Central memory CD8-positive, alpha-beta T cell (primary cell): ENCODE results near the gene SNX3.
"Not testable (repeated sequence)": the region's sequence is repeated elsewhere in the genome, so short reads cannot be mapped to it uniquely, and the experiment has no call there.

Experiments
- ATAC-seq: fragments of 150-1000 bp; cut with Tn5 transposase; replicated peaks from 2 replicates; pipeline ENCODE4 v1.10.0; 2022; ENCODE audit warnings: mild to moderate bottlenecking, moderate FRiP score, moderate number of reproducible peaks; ENCODE audit not compliant: poor library complexity, severe bottlenecking; ENCODE audit errors: extremely low read depth
- DNase-seq, 2 donors: peaks; one replicate each; pipeline ENCODE4 v3.0.0; 2021; ENCODE audit warnings: low spot score in 2 of 2
- H3K27ac Mint-ChIP-seq: one replicate; pipeline ENCODE4 v1.8.0; 2022; ENCODE audit warnings: low read depth, mild to moderate bottlenecking, moderate library complexity, mixed read lengths
- H3K27me3 Mint-ChIP-seq: one replicate; pipeline ENCODE4 v1.8.0; 2022; ENCODE audit warnings: mixed read lengths
- H3K36me3 Mint-ChIP-seq: one replicate; pipeline ENCODE4 v1.8.0; 2022; ENCODE audit warnings: mild to moderate bottlenecking, moderate library complexity, mixed read lengths; ENCODE audit not compliant: insufficient read depth
- H3K4me1 Mint-ChIP-seq: one replicate; pipeline ENCODE4 v1.8.0; 2022; ENCODE audit warnings: mixed read lengths
- H3K4me3 Mint-ChIP-seq: one replicate; pipeline ENCODE4 v1.8.0; 2022; ENCODE audit warnings: mild to moderate bottlenecking, moderate library complexity, mixed read lengths
- H3K9me3 Mint-ChIP-seq: one replicate; pipeline ENCODE4 v1.8.0; 2022; ENCODE audit warnings: mixed read lengths

SNX3 gene

DNA sequence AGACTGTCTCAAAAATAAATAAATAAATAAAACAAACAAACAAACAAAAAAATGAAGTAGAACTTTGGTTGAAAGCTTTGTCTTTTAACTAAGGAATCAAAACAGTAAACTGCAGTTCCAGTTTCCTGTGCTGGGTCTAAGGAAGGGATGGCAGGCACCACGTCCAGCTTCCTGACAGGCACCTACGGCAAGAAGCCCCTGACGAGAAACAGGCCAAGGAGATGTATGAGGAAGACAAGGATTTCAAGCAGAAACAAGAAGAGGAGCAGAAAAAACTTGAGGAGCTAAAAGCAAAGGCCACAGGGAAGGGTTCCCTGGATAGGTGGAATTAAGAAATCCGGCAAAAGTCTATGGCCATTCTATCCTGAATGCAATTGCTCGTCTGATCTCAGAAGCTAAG lies 8.8 kb downstream of the SNX3 start:
- H3K27ac Mint-ChIP-seq: no peak overlapping the region
- H3K4me3 Mint-ChIP-seq: no peak overlapping the region
- no peaks in the 10 kb centered on the region for H3K9me3 Mint-ChIP-seq
- peaks cover 20% of the 10 kb centered on the region for H3K36me3 Mint-ChIP-seq
- H3K4me1 Mint-ChIP-seq: peaks cover 68% of the 10 kb centered on the region
- H3K27me3 Mint-ChIP-seq: no peaks in the 10 kb centered on the region
- DNase-seq (no peak), ATAC-seq (no peak)

DNA sequence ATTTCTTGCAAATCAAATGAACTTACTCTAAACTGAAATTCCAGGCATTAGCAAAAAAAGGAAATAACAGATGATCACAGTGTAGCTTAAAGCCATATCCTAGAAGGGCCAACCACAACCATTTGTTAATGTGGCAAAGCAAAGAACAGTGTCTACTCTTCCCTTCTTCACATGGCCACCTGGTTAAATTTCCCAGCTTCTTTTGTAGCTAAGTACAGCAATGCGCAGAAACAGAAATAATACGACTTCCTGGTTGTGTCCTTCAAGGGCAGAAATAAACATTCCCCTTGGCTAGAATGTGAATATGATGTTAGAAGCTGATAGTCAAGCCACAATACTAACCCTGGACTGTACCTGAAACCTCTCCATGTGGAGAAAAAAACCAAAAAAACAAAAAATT lies 9.6 kb downstream of the SNX3 start:
- Mint-ChIP-seq H3K4me1 (peaks cover 65% of the 10 kb centered on the region), H3K4me3 (no peak overlapping the region), H3K27me3 (no peaks in the 10 kb centered on the region), H3K36me3 (peaks cover 15% of the 10 kb centered on the region), H3K9me3 (no peaks in the 10 kb centered on the region), H3K27ac (no peak overlapping the region)
- no peak for DNase-seq
- no peak for ATAC-seq

DNA sequence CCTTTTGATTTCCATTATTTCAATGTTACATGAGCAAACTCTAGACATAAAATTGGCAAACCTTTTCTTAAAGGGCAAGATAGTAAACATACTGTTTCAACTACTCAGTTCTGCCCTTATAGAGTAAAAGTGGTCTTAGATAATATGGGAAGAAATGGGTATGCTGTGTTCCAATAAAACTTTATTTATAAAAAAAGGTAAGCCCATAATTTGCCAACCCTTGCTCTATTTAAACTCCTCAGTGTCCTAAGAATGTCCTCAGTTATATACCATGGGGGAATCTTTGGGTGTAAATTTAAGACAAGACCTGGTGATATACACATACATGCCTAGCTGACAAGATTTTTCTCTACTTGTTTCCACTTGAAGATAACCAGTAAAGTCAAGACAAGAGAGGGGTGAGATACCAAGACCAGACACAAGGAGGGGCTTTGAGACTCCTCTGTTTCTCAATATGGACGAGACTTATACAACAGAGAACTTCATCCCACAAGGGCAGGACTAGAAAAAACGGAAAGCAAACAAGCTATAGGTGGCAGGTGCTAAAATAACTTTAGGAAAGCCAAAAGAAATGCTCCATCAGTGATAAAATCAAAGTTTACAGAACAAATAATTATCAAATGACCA lies 10.5 kb downstream of the SNX3 start:
- ATAC-seq (no peak), DNase-seq (no peak)
- Mint-ChIP-seq H3K27me3 (no peaks in the 10 kb centered on the region), H3K4me3 (no peak overlapping the region), H3K36me3 (peaks cover 17% of the 10 kb centered on the region), H3K4me1 (peaks cover 65% of the 10 kb centered on the region), H3K9me3 (no peaks in the 10 kb centered on the region), H3K27ac (no peak overlapping the region)

DNA sequence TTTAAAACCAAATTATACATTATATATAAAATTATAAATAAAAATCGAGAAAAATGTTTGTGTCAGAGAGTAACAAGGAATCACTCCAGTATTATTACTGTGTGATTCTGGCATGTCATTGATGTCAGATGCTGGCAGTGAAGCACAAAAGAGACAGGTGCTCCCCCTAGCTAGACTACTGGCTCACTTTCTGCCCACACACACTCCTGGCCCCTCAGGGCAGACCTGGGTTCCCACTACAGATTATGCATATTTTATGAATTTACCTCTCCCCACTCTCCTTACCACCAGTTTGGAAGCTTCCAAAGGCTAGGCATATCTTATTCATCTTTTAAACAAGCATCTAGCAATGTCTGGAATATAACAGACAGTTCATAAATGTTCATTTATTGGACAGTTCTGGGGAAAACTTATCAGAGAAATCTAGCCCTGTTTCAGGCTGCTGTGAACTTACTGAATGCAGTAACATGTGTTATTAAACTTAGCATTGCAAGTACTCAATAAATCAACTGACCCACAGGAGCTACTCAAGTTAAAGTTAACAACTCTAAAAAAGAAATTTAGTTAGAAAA lies 12.8 kb downstream of the SNX3 start:
- peaks cover 51% of the 10 kb centered on the region for H3K4me1 Mint-ChIP-seq
- no peak overlapping the region for H3K4me3 Mint-ChIP-seq
- no peak for DNase-seq
- no peak overlapping the region for H3K27ac Mint-ChIP-seq
- no peaks in the 10 kb centered on the region for H3K9me3 Mint-ChIP-seq
- peaks cover 15% of the 10 kb centered on the region for H3K36me3 Mint-ChIP-seq
- H3K27me3 Mint-ChIP-seq: no peaks in the 10 kb centered on the region
- ATAC-seq: no peak

DNA sequence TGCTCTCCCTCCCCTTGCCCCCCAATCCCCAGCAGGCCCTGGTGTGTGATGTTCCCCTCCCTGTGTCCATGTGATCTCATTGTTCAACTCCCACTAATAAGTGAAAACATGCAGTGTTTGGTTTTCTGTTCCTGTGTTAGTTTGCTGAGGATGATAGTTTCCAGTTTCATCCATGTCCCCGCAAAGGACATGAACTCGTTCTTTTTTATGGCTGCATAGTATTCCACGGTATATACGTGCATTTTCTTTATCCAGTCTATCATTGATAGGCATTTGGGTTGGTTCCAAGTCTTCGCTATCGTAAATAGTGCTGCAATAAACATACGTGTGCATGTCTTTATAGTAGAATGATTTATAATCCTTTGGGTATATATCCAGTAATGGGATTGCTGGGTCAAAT lies 15.7 kb downstream of the SNX3 start:
- peaks cover 39% of the 10 kb centered on the region for H3K4me1 Mint-ChIP-seq
- not testable (repeated sequence) for H3K4me3 Mint-ChIP-seq, H3K27ac Mint-ChIP-seq, H3K36me3 Mint-ChIP-seq, DNase-seq, ATAC-seq, H3K9me3 Mint-ChIP-seq, H3K27me3 Mint-ChIP-seq

DNA sequence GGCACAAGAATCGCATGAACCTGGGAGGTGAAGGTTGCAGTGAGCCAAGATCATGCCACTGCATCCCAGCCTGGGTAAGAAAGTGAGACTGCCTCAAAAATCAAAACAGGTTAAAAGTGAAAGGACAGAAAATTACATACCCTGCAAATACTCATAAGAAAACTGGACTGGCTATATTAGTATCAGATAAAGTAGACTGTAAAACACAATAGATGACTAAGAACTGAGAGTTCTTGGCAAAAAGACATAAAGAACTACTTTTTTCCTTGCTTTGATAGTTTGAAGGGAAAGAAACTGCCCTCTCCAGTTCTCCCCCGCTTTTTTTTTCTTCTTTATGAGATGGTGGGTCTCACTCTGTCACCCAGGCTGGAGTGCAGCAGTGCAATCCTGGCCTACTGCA lies 17.0 kb downstream of the SNX3 start:
- ATAC-seq (no peak), DNase-seq (no peak)
- H3K4me1 Mint-ChIP-seq: peaks cover 44% of the 10 kb centered on the region

DNA sequence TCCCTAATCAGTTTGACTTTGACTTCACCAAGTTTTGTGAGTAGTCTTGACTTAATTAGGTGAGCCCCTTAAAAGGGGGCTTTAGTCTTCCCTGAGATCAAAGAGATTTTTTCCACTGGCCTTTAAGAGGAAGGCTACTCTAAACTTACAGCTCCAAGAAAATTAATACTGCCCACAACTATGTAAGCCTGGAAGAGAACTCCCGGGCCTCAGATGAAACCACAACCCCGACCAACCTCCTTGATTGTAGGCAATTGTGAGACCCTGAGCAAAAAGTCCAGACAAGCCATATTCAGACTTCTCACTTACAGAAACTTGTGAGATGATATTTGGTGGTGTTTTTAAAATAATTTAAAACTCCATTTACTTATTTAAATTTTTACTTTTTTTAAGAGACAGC lies 18.1 kb downstream of the SNX3 start:
- ATAC-seq (no peak), DNase-seq (no peak)
- Mint-ChIP-seq H3K4me3 (no peak overlapping the region), H3K4me1 (peaks cover 35% of the 10 kb centered on the region), H3K27ac (no peak overlapping the region), H3K36me3 (peaks cover 11% of the 10 kb centered on the region), H3K9me3 (peaks cover 7% of the 10 kb centered on the region), H3K27me3 (no peaks in the 10 kb centered on the region)

More for the DNA sequence above, 17.0 kb downstream of the SNX3 start:
- Mint-ChIP-seq H3K9me3 (peaks cover 7% of the 10 kb centered on the region), H3K36me3 (peaks cover 12% of the 10 kb centered on the region), H3K4me3 (no peak overlapping the region), H3K27me3 (no peaks in the 10 kb centered on the region), H3K27ac (no peak overlapping the region)

DNA sequence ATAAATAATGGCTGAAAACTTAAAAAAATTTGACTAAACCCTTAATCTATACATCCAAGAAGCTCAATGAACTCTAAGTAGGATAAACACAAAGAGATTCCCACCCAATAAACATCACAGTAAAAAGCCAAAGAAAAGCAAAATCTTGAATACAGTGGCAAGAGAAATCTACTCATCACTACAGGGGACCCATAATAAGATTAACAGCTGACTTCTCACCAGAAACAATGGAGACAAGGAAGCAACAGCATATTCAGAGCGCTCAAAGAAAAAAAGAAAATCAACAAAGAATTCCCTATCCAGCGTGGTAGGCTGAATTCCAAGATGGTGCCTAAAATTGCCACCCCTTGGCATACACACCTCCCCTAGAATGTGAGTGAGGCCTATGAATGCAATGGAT lies 18.6 kb downstream of the SNX3 start:
- Mint-ChIP-seq H3K27me3 (no peaks in the 10 kb centered on the region), H3K4me3 (no peak overlapping the region), H3K36me3 (peaks cover 11% of the 10 kb centered on the region), H3K27ac (no peak overlapping the region), H3K9me3 (peaks cover 7% of the 10 kb centered on the region), H3K4me1 (peaks cover 32% of the 10 kb centered on the region)
- ATAC-seq (no peak), DNase-seq (no peak)

DNA sequence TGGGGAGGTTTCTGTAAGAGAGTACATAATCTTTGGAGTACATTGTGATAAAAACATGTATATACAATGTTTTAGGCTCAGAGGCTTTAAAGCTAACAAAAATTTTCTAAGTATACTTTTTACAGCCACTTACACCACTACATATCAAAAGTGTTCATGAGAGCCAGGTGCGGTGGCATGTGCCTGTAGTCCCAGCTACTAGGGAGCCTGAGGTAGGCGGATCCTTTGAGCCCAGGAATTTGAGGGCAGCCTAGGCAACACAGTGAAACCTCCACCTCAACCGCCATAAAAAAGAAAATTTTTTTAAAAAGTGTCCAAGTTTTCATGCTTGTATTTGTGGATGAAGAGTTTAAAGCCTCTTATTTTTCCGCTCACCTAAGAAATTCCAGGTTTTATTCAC lies 22.5 kb downstream of the SNX3 start:
- Mint-ChIP-seq H3K36me3 (peaks cover 12% of the 10 kb centered on the region), H3K4me3 (no peak overlapping the region), H3K27me3 (no peaks in the 10 kb centered on the region), H3K4me1 (peaks cover 37% of the 10 kb centered on the region), H3K9me3 (peaks cover 7% of the 10 kb centered on the region), H3K27ac (no peak overlapping the region)
- DNase-seq (no peak), ATAC-seq (no peak)

DNA sequence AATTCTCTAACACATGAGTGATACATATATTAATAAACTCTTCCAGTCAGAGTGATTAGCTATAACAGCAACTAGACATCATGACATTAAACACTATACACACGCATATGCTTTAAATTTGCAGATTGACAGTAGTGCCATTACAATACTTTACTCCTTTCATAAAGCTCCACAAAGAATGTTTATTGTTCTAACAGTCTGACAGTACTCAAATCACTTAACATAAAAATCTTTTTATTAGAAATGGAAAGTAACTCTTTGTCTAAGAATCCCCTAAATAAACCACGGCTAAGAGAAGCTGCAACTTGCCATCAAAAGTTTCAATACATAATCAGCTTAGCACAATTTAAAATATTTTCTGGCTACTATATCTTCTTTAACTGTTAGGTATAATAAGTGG lies 24.0 kb downstream of the SNX3 start:
- no peak overlapping the region for H3K4me3 Mint-ChIP-seq
- no peaks in the 10 kb centered on the region for H3K27me3 Mint-ChIP-seq
- peaks cover under 1% of the 10 kb centered on the region for H3K9me3 Mint-ChIP-seq
- DNase-seq: no peak
- no peak overlapping the region for H3K27ac Mint-ChIP-seq
- H3K36me3 Mint-ChIP-seq: peaks cover 10% of the 10 kb centered on the region
- ATAC-seq: no peak
- H3K4me1 Mint-ChIP-seq: peaks cover 39% of the 10 kb centered on the region

DNA sequence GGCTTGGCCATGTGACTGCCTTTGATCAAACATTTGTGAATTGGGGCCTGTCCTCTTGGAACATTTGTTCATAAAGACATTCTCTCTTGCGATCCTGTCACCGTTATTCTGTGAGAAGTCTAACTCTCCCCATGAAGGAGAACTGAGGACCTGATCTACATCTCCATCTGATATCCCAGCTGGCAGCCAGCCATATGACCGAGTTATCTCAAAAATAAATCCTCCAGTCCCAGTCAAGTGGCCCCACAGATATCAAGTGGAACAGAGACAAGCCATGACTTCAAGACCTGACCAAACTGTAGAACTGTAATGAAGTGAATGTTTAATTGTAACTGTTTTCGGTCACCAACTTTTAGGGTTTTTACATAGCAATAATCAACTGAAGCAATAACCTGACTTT lies 25.7 kb downstream of the SNX3 start:
- DNase-seq (no peak), ATAC-seq (no peak)
- Mint-ChIP-seq H3K9me3 (no peaks in the 10 kb centered on the region), H3K4me1 (peaks cover 37% of the 10 kb centered on the region), H3K27ac (no peak overlapping the region), H3K4me3 (no peak overlapping the region), H3K27me3 (no peaks in the 10 kb centered on the region), H3K36me3 (peaks cover 10% of the 10 kb centered on the region)

DNA sequence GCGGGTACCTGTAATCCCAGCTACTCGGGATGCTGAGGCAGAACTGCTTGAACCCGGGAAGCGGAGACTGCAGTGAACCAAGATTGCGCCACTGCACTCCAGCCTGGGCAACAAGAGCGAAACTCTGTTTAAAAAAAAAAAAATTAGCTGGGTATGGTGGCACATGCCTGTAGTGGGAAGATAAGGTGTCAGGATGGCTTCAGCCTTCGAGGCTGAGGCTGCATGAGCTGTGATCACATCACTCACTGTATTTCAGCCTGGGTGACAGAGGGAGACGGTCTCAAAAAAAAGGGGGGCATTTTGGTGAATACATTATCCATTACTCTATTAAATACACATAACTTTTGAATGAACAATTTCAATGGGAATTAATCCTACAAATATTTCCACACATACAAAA lies 32.4 kb downstream of the SNX3 start:
- Mint-ChIP-seq H3K27me3 (no peaks in the 10 kb centered on the region), H3K4me1 (peaks cover 26% of the 10 kb centered on the region), H3K4me3 (no peak overlapping the region), H3K9me3 (no peaks in the 10 kb centered on the region), H3K27ac (peak overlapping the region; percentile 41), H3K36me3 (peaks cover 16% of the 10 kb centered on the region)
- no peak for ATAC-seq
- DNase-seq: no peak

DNA sequence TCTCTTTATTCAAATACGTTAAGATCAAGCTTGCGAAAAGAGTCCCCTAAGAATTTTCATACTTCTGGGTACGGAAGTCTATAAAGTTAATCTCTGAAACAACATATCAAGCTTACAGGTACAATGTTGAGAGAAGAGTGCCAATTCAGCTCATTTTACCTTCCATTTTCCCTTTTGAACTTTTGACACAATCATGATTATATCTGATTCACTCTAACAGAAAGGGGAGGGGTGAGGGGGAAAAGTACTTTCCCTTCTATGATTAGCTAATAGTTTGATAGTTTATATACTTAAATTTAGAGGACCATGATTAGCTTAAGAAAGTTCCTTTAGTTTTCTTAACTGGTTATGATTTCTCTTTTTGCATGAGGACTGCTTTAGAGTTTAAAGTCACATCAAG lies 33.5 kb downstream of the SNX3 start:
- H3K27ac Mint-ChIP-seq: peak overlapping the region; percentile 41
- peaks cover 24% of the 10 kb centered on the region for H3K4me1 Mint-ChIP-seq

More for the DNA sequence above, 33.5 kb downstream of the SNX3 start:
- DNase-seq: no peak
- no peak for ATAC-seq
- no peaks in the 10 kb centered on the region for H3K9me3 Mint-ChIP-seq
- H3K36me3 Mint-ChIP-seq: peaks cover 19% of the 10 kb centered on the region
- no peaks in the 10 kb centered on the region for H3K27me3 Mint-ChIP-seq
- H3K4me3 Mint-ChIP-seq: no peak overlapping the region
